ENCODE results near the gene DPH2. TPM values are rescaled to one million over a fixed set of nuclear protein-coding genes. Genes with fewer than 3 reads are reported as not detected.

The DPH2 gene
- total RNA-seq, 4 donors from 2014 or later: 27.8 to 64.4 (median 39.8) TPM

DNA sequence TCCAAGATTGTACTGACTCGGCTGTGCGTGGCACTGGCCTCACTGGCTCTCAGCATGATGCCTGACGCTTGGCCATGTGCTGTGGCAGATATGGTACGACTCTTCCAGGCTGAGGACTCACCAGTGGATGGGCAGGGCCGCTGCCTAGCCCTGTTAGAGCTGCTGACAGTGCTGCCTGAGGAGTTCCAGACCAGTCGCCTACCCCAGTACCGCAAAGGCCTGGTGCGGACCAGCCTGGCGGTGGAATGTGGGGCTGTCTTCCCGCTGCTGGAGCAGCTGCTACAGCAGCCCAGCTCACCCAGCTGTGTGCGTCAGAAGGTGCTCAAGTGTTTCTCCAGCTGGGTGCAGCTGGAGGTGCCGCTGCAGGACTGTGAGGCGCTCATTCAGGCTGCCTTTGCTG is 20.1 kb upstream of the DPH2 start:
- Histone ChIP-seq H3K36me3 (peaks cover 8% of the 10 kb centered on the region), H3K4me3 (no peak overlapping the region), H3K27ac (no peak overlapping the region), H3K4me1 (peaks cover 39% of the 10 kb centered on the region), H3K27me3 (no peaks in the 10 kb centered on the region), H3K9me3 (no peaks in the 10 kb centered on the region)
- TF ChIP-seq POLR2A (IDR thresholded peaks at IDR 0.05) (no peak), POLR2AphosphoS5 (IDR thresholded peaks at IDR 0.05) (no peak), EP300 (IDR thresholded peaks at IDR 0.05) (no peak)
- TF ChIP-seq, protein P1, sequence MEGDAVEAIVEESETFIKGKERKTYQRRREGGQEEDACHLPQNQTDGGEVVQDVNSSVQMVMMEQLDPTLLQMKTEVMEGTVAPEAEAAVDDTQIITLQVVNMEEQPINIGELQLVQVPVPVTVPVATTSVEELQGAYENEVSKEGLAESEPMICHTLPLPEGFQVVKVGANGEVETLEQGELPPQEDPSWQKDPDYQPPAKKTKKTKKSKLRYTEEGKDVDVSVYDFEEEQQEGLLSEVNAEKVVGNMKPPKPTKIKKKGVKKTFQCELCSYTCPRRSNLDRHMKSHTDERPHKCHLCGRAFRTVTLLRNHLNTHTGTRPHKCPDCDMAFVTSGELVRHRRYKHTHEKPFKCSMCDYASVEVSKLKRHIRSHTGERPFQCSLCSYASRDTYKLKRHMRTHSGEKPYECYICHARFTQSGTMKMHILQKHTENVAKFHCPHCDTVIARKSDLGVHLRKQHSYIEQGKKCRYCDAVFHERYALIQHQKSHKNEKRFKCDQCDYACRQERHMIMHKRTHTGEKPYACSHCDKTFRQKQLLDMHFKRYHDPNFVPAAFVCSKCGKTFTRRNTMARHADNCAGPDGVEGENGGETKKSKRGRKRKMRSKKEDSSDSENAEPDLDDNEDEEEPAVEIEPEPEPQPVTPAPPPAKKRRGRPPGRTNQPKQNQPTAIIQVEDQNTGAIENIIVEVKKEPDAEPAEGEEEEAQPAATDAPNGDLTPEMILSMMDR (IDR thresholded peaks at IDR 0.05): no peak
- no peak for DNase-seq (ENCODE audit: low spot score in 2 of 2)
- 100% methylated on average over 2 of the region's 13 CpGs for WGBS

DNA sequence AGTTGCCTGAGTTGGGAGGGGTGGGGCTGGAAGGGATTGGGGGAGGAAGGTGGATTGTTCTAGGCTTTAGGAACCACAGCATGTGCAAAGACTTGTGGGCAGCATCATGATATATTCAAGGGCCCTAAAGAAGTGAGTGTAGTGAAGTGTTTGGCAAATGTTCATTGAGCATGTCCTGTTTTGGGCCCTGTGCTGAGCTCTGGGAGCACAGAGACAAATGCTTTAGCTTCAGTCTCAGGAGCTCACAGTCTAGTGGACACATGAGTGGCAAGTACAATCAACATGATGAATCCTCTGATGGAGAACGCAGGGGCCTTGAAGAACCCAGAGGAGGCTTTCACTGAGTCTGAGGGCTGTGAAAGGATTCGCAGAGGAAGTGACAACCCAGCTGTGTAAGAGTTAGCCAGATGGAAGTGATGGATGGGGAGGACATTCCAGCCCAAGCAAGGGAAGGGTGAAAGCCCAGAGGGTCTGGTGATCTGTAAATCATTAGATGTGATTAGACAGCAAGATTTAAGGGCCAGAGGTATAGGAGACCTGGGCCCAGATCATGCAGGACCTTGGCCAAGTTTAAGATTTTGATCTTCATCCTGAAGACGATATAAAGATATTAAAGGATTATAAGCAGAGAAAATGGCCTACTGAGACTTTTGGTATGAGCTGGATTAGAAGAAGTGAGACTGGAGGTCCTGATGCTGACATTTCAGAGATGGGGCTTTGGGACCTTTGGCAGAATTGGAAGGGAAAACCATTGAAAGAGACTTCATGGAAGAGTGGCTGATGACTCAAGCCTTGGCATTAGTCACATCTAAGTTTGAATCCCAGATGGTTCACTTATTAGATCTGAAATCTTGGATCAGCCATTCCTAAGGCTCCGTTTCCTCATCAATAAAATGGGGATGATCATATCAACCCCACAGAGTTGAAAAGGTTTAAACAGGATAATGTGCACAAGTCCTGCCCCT is 18.5 kb upstream of the DPH2 start:
- WGBS: 87% methylated on average over 4 of the region's 4 CpGs
- H3K4me3 ChIP-seq: no peak overlapping the region
- TF ChIP-seq POLR2AphosphoS5 (IDR thresholded peaks at IDR 0.05) (no peak), EP300 (IDR thresholded peaks at IDR 0.05) (no peak), POLR2A (IDR thresholded peaks at IDR 0.05) (no peak)
- TF ChIP-seq, protein P1 (IDR thresholded peaks at IDR 0.05): no peak

DNA sequence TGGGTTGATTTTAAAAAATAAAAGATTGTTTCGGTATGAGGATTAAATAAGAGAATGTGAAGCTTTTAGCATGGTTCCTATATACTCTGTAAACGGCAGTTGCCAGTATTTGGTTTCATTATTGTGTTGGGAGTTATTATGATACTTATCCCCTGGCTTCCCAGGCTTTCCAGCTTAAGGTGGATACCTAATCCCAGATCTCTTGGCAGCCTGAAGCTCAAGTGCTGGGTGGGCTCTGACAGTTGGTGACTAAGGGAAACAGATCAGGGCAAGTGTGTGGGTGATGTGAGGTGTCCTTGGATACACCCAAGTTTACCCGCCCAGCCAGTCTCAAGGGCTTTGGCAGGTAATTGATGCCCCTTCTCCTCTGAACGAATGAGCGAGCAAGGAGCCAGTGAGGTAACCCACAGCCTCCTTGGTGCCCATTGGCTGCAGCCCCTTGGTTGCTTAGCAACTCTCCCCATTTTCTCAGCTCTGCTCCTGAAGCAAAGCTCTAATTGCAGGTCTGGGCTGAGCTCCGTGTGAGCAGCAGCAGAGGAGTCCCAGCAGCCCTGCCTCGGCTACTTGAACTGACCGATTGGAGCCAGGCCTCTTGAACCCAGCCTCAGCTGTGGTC is 17.0 kb upstream of the DPH2 start:
- H3K9me3 ChIP-seq: no peaks in the 10 kb centered on the region
- WGBS: 73% methylated on average over 6 of the region's 8 CpGs
- no peak overlapping the region for H3K27ac ChIP-seq
- peaks cover 25% of the 10 kb centered on the region for H3K36me3 ChIP-seq
- H3K27me3 ChIP-seq: no peaks in the 10 kb centered on the region
- peaks cover 14% of the 10 kb centered on the region for H3K4me1 ChIP-seq
- TF ChIP-seq EP300 (IDR thresholded peaks at IDR 0.05) (no peak), POLR2A (IDR thresholded peaks at IDR 0.05) (no peak), POLR2AphosphoS5 (IDR thresholded peaks at IDR 0.05) (no peak)
- TF ChIP-seq, protein P1 (IDR thresholded peaks at IDR 0.05): no peak
- DNase-seq (ENCODE audit: low spot score in 2 of 2): no peak
- H3K4me3 ChIP-seq: no peak overlapping the region

More for the DNA sequence above, 18.5 kb upstream of the DPH2 start:
- Histone ChIP-seq H3K9me3 (no peaks in the 10 kb centered on the region), H3K36me3 (peaks cover 11% of the 10 kb centered on the region), H3K27me3 (no peaks in the 10 kb centered on the region), H3K27ac (no peak overlapping the region), H3K4me1 (peaks cover 25% of the 10 kb centered on the region)
- no peak for DNase-seq (ENCODE audit: low spot score in 2 of 2)

DNA sequence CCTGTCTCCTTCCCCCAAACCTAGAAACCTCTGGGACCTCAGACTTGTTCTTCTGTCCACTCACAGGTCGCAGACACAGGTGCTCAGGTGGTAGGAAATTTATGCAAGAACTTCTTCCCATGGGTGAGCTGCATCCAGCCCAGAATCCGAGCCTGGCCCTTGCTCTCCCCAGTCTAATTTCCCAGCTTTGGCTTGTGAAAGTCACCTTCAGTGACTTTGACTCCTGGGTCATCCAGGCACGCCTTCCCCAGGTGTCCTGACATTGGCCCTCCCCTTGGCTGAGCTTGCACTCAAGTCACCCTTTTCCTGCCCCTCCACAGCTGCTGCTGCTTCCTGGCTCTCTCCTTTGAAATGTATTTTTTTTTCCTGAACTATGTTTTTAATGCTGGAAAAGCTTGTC is 16.4 kb upstream of the DPH2 start:
- no peak for TF ChIP-seq POLR2A (IDR thresholded peaks at IDR 0.05)
- TF ChIP-seq EP300 (IDR thresholded peaks at IDR 0.05): no peak
- TF ChIP-seq POLR2AphosphoS5 (IDR thresholded peaks at IDR 0.05): no peak
- TF ChIP-seq, protein P1 (IDR thresholded peaks at IDR 0.05): no peak
- DNase-seq (ENCODE audit: low spot score in 2 of 2): no peak
- peaks cover 30% of the 10 kb centered on the region for H3K36me3 ChIP-seq
- peaks cover 9% of the 10 kb centered on the region for H3K4me1 ChIP-seq
- H3K27me3 ChIP-seq: no peaks in the 10 kb centered on the region
- no peaks in the 10 kb centered on the region for H3K9me3 ChIP-seq
- no peak overlapping the region for H3K4me3 ChIP-seq
- WGBS: 72% methylated on average over 3 of the region's 3 CpGs
- no peak overlapping the region for H3K27ac ChIP-seq

DNA sequence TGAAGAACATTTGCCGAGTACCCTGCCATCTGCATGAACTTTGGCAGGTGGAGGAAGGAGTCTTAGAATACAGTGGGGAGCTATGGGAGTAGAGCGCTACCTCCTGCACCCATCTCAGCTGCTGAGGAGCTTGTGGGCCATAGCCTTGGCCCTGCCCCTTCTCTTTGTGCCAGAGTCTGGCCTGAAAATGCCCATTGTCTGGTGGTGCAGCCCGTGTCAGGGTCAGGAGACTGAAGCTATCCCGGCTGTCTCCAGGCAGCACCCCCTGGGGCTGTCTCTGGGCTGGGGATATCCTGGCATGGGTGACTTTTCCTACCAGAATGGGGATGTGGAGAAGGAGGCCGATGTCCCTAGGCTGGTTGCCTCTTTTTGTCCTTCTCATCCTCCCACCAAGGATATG is 15.8 kb upstream of the DPH2 start:
- H3K27ac ChIP-seq: no peak overlapping the region
- no peak overlapping the region for H3K4me3 ChIP-seq
- TF ChIP-seq POLR2A (IDR thresholded peaks at IDR 0.05) (no peak), EP300 (IDR thresholded peaks at IDR 0.05) (no peak), POLR2AphosphoS5 (IDR thresholded peaks at IDR 0.05) (no peak)
- TF ChIP-seq, protein P1 (IDR thresholded peaks at IDR 0.05): no peak
- peaks cover 37% of the 10 kb centered on the region for H3K36me3 ChIP-seq
- peaks cover 2% of the 10 kb centered on the region for H3K4me1 ChIP-seq
- no peaks in the 10 kb centered on the region for H3K27me3 ChIP-seq
- H3K9me3 ChIP-seq: no peaks in the 10 kb centered on the region
- no peak for DNase-seq (ENCODE audit: low spot score in 2 of 2)
- 86% methylated on average over 5 of the region's 5 CpGs for WGBS
